Esophagus squamous epithelium (tissue), 4 donors: ENCODE results near the gene SLC2A5.

ENCODE experiments used
- POLR2A ChIP-seq, 4 donors: fragments of 450-650 bp; IDR thresholded peaks; one replicate each; pipeline ENCODE4 v1.6.1; 2017; ENCODE audit warnings: antibody characterized with exemption in 4 of 4, mild to moderate bottlenecking in 4 of 4, moderate library complexity in 3 of 4
- TF ChIP-seq, protein P1 (sequence below), 6 experiments: fragments of 450-650 bp in 4 of 6; fragments of 200-600 bp in 2 of 6; sonication (generic) in 2 of 6; IDR thresholded peaks; one replicate each; pipeline ENCODE4 v1.5.1; 2016 to 2019; ENCODE audit warnings: antibody characterized with exemption in 6 of 6, mild to moderate bottlenecking in 4 of 6, moderate library complexity in 4 of 6

DNA sequence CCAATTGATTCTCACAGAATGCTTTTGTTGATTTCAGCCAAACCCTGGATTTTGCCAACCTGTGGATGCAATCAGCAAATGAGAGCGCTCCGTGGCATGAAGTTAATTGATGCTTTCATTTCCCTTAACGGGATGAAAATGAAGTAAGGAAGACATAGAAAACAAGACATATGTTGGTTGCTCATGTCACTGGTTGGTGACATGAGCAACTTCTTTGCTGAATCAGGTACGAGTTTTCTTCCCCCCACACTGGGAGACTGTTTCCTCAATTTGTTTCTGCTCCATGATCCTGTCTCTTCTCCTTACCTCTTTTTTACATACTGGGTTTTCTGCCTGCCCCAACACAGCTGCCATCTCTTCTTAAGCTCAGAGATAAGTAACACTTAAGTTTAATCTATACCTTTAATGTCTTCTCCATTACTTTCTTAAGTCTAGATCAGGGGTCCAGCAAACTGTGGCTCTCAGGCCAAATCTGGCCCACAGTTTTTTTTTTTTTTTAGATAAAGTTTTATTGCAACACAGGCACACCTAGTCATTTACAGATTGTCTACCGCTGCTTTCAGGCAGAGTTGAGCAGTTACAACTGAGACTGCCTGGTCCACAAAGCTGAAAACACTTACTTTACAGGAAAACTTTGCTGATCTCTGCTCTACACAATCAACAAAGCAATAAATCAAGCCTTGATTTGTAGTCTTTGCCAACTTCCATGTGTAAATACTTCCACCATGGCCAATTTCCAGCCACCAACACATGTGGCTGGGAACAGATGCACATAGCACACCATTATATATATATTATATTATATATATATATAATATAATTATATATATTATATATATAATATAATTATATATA, 46.1 kb upstream of the SLC2A5 start:
- no peak for TF ChIP-seq POLR2A (IDR thresholded peaks at IDR 0.05)
- TF ChIP-seq, protein P1, sequence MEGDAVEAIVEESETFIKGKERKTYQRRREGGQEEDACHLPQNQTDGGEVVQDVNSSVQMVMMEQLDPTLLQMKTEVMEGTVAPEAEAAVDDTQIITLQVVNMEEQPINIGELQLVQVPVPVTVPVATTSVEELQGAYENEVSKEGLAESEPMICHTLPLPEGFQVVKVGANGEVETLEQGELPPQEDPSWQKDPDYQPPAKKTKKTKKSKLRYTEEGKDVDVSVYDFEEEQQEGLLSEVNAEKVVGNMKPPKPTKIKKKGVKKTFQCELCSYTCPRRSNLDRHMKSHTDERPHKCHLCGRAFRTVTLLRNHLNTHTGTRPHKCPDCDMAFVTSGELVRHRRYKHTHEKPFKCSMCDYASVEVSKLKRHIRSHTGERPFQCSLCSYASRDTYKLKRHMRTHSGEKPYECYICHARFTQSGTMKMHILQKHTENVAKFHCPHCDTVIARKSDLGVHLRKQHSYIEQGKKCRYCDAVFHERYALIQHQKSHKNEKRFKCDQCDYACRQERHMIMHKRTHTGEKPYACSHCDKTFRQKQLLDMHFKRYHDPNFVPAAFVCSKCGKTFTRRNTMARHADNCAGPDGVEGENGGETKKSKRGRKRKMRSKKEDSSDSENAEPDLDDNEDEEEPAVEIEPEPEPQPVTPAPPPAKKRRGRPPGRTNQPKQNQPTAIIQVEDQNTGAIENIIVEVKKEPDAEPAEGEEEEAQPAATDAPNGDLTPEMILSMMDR (IDR thresholded peaks at IDR 0.05): no peak
